HFFc6 (cell line): Measurements from ENCODE around the gene TP53AIP1. TPM values are rescaled to one million over a fixed set of nuclear protein-coding genes. Genes with fewer than 3 reads are reported as not detected.

Source experiments
- DNase-seq: peaks from one replicate; pipeline ENCODE4 v3.0.0-alpha.2; 2018
- H3K27ac Mint-ChIP-seq: 2 replicates; pipeline ENCODE4 v1.8.0; 2020; ENCODE audit warnings: mild to moderate bottlenecking, mixed read lengths
- H3K27me3 Mint-ChIP-seq: 2 replicates; pipeline ENCODE4 v1.8.0; 2021; ENCODE audit warnings: mild to moderate bottlenecking, moderate library complexity, mixed read lengths; ENCODE audit not compliant: insufficient read depth
- H3K36me3 Mint-ChIP-seq: 2 replicates; pipeline ENCODE4 v1.8.0; 2021; ENCODE audit warnings: low read depth, mixed read lengths
- H3K4me1 Mint-ChIP-seq: 2 replicates; pipeline ENCODE4 v1.8.0; 2020; ENCODE audit warnings: low read depth, mixed read lengths
- H3K4me3 Mint-ChIP-seq: 2 replicates; pipeline ENCODE4 v1.8.0; 2020; ENCODE audit warnings: mild to moderate bottlenecking, moderate library complexity, mixed read lengths
- H3K9me3 Mint-ChIP-seq: 2 replicates; pipeline ENCODE4 v1.8.0; 2020; ENCODE audit warnings: mild to moderate bottlenecking, mixed read lengths
- total RNA-seq, 6 experiments: library from RNA; stranded (reverse); fragmentation: NEBNext Ultra II Directional; extraction: Animal tissue kit (Norgen Biotek cat#: 25700); gene quantifications; 2 replicates in 1 of 6; 3 replicates in 5 of 6; pipeline ENCODE4 v1.2.3, GENCODE V29; 2021
- TF ChIP-seq, protein P1 (sequence below): fragments of 200-600 bp; sonication (generic); IDR thresholded peaks from 2 replicates; pipeline ENCODE4 v1.5.0; 2021; ENCODE audit warnings: antibody characterized with exemption, mild to moderate bottlenecking

Gene TP53AIP1
- total RNA-seq, 6 experiments from 2014 or later = not detected

- Mint-ChIP-seq H3K9me3 (no peaks in the 10 kb centered on the region), H3K27me3 (peaks cover 53% of the 10 kb centered on the region), H3K27ac (no peak overlapping the region), H3K4me1 (no peaks in the 10 kb centered on the region), H3K36me3 (no peaks in the 10 kb centered on the region), H3K4me3 (no peak overlapping the region)
- TF ChIP-seq, protein P1, sequence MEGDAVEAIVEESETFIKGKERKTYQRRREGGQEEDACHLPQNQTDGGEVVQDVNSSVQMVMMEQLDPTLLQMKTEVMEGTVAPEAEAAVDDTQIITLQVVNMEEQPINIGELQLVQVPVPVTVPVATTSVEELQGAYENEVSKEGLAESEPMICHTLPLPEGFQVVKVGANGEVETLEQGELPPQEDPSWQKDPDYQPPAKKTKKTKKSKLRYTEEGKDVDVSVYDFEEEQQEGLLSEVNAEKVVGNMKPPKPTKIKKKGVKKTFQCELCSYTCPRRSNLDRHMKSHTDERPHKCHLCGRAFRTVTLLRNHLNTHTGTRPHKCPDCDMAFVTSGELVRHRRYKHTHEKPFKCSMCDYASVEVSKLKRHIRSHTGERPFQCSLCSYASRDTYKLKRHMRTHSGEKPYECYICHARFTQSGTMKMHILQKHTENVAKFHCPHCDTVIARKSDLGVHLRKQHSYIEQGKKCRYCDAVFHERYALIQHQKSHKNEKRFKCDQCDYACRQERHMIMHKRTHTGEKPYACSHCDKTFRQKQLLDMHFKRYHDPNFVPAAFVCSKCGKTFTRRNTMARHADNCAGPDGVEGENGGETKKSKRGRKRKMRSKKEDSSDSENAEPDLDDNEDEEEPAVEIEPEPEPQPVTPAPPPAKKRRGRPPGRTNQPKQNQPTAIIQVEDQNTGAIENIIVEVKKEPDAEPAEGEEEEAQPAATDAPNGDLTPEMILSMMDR = no peak
- DNase-seq = no peak
These were observed 5.9 kb downstream of the TP53AIP1 start for GRCh38 chr11:128936606-128937251.

- Mint-ChIP-seq H3K36me3 (no peaks in the 10 kb centered on the region), H3K4me3 (no peak overlapping the region), H3K9me3 (no peaks in the 10 kb centered on the region), H3K27ac (no peak overlapping the region), H3K4me1 (peaks cover 3% of the 10 kb centered on the region; the same call in 1 of the 2 replicates), H3K27me3 (peaks cover 38% of the 10 kb centered on the region)
- TF ChIP-seq, protein P1 = no peak
- no peak for DNase-seq
These were observed 7.7 kb downstream of the TP53AIP1 start for GRCh38 chr11:128934926-128935325.

DNA sequence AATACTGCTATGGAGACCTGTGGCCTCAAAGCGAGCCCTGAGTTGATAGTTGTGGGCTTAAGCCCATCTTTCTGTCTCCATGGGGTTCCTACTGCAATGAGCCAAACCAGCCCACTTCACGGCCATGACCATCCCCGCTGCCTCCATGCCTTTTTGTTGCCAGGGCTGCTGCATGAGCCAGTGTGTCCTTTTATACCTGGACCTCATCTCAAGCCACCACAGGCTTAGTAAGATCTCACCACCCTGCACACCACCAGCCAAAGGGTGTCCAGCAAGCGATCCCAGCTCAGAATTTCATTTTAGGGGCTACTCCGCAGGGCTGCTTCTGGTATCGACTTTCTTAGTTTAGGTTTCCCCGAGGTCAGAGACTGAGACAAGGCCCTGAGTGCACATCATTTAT, 8.3 kb downstream of the TP53AIP1 start:
- TF ChIP-seq, protein P1 = no peak
- Mint-ChIP-seq H3K4me1 (peaks cover 9% of the 10 kb centered on the region; the same call in 1 of the 2 replicates), H3K4me3 (no peak overlapping the region), H3K36me3 (no peaks in the 10 kb centered on the region), H3K27ac (no peak overlapping the region), H3K27me3 (peaks cover 40% of the 10 kb centered on the region), H3K9me3 (no peaks in the 10 kb centered on the region)
- DNase-seq = no peak

- TF ChIP-seq, protein P1 = no peak
- DNase-seq = no peak
- Mint-ChIP-seq H3K9me3 (no peaks in the 10 kb centered on the region), H3K36me3 (no peaks in the 10 kb centered on the region), H3K4me1 (peaks cover 13% of the 10 kb centered on the region), H3K27me3 (peaks cover 42% of the 10 kb centered on the region), H3K27ac (no peak overlapping the region), H3K4me3 (no peak overlapping the region)
These were observed 9.0 kb downstream of the TP53AIP1 start for GRCh38 chr11:128933481-128934178.

DNA sequence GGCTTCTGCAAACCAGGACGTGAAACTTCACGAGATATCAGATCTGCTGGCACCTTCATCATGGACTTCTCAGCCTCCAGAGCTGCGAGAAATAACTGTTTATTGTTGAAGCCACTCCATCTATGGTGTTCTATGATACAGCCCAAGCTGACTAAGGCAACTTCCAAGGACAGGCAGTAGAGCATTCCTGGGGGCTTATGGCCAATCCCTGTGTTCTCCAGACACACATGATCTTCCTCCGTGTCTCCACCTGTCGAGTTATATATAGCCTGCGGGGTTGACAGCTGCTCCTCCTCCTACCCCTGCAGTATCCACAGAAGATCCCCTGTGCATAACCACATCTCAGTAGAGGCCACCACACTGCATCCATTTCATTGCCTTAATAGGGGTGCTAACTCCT, 11.0 kb downstream of the TP53AIP1 start:
- no peak overlapping the region for H3K27ac Mint-ChIP-seq
- H3K4me1 Mint-ChIP-seq = peaks cover 19% of the 10 kb centered on the region
- H3K9me3 Mint-ChIP-seq = no peaks in the 10 kb centered on the region
- no peak overlapping the region for H3K4me3 Mint-ChIP-seq
- TF ChIP-seq, protein P1 = no peak
- peaks cover 35% of the 10 kb centered on the region for H3K27me3 Mint-ChIP-seq
- H3K36me3 Mint-ChIP-seq = no peaks in the 10 kb centered on the region
- DNase-seq = no peak
